GM12891 (cell line): ENCODE measurements around the gene ASIC4.

ENCODE experiments used
- DNase-seq: peaks from one replicate; pipeline ENCODE4 v3.0.0; 2011; ENCODE audit warnings: low spot score; ENCODE audit not compliant: insufficient read length
- FAIRE-seq: peaks from 2 replicates; lab custom pipeline; 2011; peaks lifted over from hg19 to GRCh38; lab: Jason Lieb, UNC
- PAX5 ChIP-seq: IDR thresholded peaks from 2 replicates; pipeline ENCODE4 v1.6.1; 2011; ENCODE audit warnings: low read length, moderate library complexity, mild to moderate bottlenecking; ENCODE audit not compliant: insufficient read depth, severe bottlenecking
- POLR2A ChIP-seq: IDR thresholded peaks from 2 replicates; pipeline ENCODE4 v1.6.1; 2011; ENCODE audit warnings: low read depth, low read length, control low read depth
- POLR2AphosphoS5 ChIP-seq: IDR thresholded peaks from 2 replicates; pipeline ENCODE4 v1.6.1; 2011; ENCODE audit warnings: low read depth, low read length, control low read depth
- POU2F2 ChIP-seq: IDR thresholded peaks from 2 replicates; pipeline ENCODE4 v1.6.1; 2011; ENCODE audit warnings: low read depth, mild to moderate bottlenecking, control low read depth, low read length, moderate library complexity
- SPI1 ChIP-seq: IDR thresholded peaks from 2 replicates; pipeline ENCODE4 v1.6.1; 2011; ENCODE audit warnings: low read depth, low read length, control low read depth
- TAF1 ChIP-seq: IDR thresholded peaks from 2 replicates; pipeline ENCODE4 v1.6.1; 2011; ENCODE audit warnings: low read depth, low read length, control low read depth

The ASIC4 gene

GRCh38 chr2:219530048-219530963 lies 16.0 kb downstream of the ASIC4 start:
- FAIRE-seq (peak; percentile 81), DNase-seq (peak; percentile 96)
- TF ChIP-seq PAX5 = no peak
- no peak for TF ChIP-seq POLR2AphosphoS5
- TF ChIP-seq TAF1 = no peak
- TF ChIP-seq POLR2A = no peak
- no peak for TF ChIP-seq POU2F2
- no peak for TF ChIP-seq SPI1

GRCh38 chr2:219531639-219532377 lies 17.5 kb downstream of the ASIC4 start:
- DNase-seq (no peak), FAIRE-seq (no peak)
- no peak for TF ChIP-seq POLR2AphosphoS5
- no peak for TF ChIP-seq SPI1
- TF ChIP-seq PAX5 = no peak
- TF ChIP-seq POLR2A = no peak
- no peak for TF ChIP-seq TAF1
- no peak for TF ChIP-seq POU2F2

DNA sequence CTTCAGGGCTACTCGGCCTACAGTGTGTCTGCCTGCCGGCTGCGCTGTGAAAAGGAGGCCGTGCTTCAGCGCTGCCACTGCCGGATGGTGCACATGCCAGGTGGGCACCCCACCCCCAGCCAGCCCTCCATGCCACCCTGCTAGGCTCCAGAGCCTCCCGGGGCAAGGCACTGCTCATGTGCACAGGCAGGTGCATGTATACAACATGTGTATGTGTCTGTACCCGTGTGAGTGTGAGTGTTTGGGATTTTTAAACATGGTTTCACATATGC lies 18.0 kb downstream of the ASIC4 start:
- no peak for TF ChIP-seq TAF1
- no peak for TF ChIP-seq POU2F2
- TF ChIP-seq SPI1 = no peak
- no peak for TF ChIP-seq PAX5
- no peak for TF ChIP-seq POLR2AphosphoS5
- no peak for TF ChIP-seq POLR2A
- DNase-seq (no peak), FAIRE-seq (no peak)

- FAIRE-seq (no peak), DNase-seq (no peak)
- TF ChIP-seq PAX5 (no peak), POLR2A (no peak), POU2F2 (no peak)
Observed at GRCh38 chr2:219533930-219534661, 19.8 kb downstream of the ASIC4 start.

DNA sequence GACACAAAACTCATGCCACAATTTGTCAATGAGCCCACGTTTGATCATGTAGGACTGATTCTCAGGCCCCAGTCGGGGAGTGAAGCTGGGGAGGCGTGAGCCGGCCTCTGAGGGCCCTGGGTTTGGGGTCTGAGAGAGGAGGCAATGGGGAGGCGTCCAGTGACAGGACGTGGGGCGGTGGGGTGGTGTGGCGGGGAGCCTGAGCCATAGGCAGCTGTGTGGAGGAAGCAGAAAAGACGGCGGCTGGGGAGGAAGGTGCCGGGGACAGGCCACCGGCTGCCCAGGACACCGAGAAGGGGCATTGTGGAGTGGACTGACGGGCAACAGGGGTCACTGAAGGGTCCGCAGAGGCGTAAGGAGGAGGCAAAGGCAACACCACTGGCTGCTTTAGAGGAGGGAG lies 22.1 kb downstream of the ASIC4 start:
- DNase-seq = no peak
- TF ChIP-seq SPI1 (no peak), POLR2A (no peak), POU2F2 (no peak), TAF1 (no peak), POLR2AphosphoS5 (no peak), PAX5 (no peak)
- no peak for FAIRE-seq

GRCh38 chr2:219536967-219537366 lies 22.7 kb downstream of the ASIC4 start:
- TF ChIP-seq POU2F2 = no peak
- no peak for TF ChIP-seq PAX5
- no peak for TF ChIP-seq POLR2A
- no peak for TF ChIP-seq SPI1
- no peak for TF ChIP-seq TAF1
- TF ChIP-seq POLR2AphosphoS5 = no peak
- FAIRE-seq = no peak
- DNase-seq = no peak

DNA sequence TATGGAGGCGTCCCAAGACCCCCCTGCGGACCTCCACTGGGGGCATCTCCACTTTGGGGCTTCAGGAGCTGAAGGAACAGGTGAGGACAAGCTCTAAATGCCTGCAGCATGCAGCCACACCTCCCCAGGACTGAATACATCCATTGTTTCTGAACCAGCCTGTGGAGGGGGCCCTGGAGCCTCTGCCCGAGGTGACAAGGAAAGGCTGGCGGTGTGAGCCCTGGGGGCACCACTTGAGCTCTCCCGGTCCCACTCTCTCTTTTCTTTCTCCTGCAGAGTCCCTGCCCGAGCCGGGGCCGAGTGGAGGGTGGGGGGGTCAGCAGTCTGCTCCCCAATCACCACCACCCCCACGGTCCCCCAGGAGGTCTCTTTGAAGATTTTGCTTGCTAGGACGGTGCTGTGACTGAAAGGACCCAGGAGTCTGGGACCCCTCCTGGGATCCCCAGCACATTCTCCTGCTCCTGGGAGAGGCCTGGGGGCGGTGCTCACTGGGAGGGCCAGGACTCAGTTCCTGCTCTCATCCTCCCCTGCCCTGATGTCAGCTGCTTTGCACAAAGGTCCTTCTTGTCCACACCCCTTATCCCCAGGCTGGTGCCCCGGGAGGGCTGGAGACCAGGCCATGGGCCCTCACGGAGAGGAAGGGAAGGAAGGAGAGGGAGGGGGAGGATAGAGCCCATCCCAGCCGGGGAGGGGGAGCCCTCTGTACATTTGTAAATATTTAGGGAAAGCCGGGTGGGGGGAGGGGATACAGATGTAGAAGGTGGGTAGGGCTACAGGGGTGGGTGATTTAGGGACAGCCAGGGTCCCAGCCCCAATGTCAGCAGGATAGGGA lies 23.6 kb downstream of the ASIC4 start:
- DNase-seq (no peak), FAIRE-seq (no peak)
- TF ChIP-seq TAF1 = no peak
- no peak for TF ChIP-seq PAX5
- no peak for TF ChIP-seq POLR2A
- TF ChIP-seq POLR2AphosphoS5 = no peak
- no peak for TF ChIP-seq SPI1
- no peak for TF ChIP-seq POU2F2

GRCh38 chr2:219538504-219538951 lies 24.2 kb downstream of the ASIC4 start:
- FAIRE-seq (no peak), DNase-seq (no peak)
- TF ChIP-seq PAX5 (no peak), POLR2AphosphoS5 (no peak), SPI1 (no peak), POLR2A (no peak), POU2F2 (no peak), TAF1 (no peak)
